GM12878 (cell line): ENCODE data around the gene AKAP1. TPM values are rescaled to one million over a fixed set of nuclear protein-coding genes. Genes with fewer than 3 reads are reported as not detected.

Experiments
- ATAC-seq: fragments of 200-7000 bp; cut with Tn5 transposase; 3 replicates; pipeline ENCODE4 v1.9.1; 2020; ENCODE audit warnings: mild to moderate bottlenecking, moderate library complexity
- BruUV-seq: library from RNA; stranded (reverse); fragments of 400-500 nt; replicated peaks from 2 replicates; lab custom pipeline; 2021; lab: Mats Ljungman, UMichigan
- CTCF ChIA-PET: fragments of 300-600 bp; sonication (Branson Sonifier 250); formaldehyde crosslinking; extraction: SDS; loops from one replicate; lab custom pipeline; 2021; ENCODE audit warnings: inconsistent platforms; lab: Yijun Ruan, JAX
- POLR2A ChIA-PET: fragments of 350-600 bp; formaldehyde crosslinking; extraction: SDS; loops from one replicate; lab custom pipeline; 2021; ENCODE audit warnings: inconsistent platforms; lab: Charles Lee
- RAD21 ChIA-PET: fragments of 300-600 bp; sonication (Branson Sonifier 250); formaldehyde crosslinking; loops from one replicate; lab custom pipeline; 2023; ENCODE audit warnings: antibody characterized with exemption; ENCODE audit not compliant: unreplicated experiment; lab: Charles Lee
- SMC1A ChIA-PET: fragments of 300-600 bp; sonication (Branson Sonifier 250); formaldehyde crosslinking; loops from one replicate; lab custom pipeline; 2023; ENCODE audit not compliant: unreplicated experiment, uncharacterized antibody; lab: Charles Lee
- DNase-seq: peaks from one replicate; pipeline ENCODE4 v3.0.0-alpha.2; 2011; ENCODE audit warnings: low read depth, low spot score
- FAIRE-seq: peaks from 3 replicates; lab custom pipeline; 2011; peaks lifted over from hg19 to GRCh38; lab: Jason Lieb, UNC
- H2AFZ ChIP-seq: 2 replicates; pipeline ENCODE4 v1.6.0; 2011; ENCODE audit warnings: low read depth, low read length, control low read depth; ENCODE audit not compliant: control insufficient read depth
- H3K27ac ChIP-seq: 2 replicates; pipeline ENCODE4 v1.5.1; 2011; ENCODE audit warnings: control low read depth; ENCODE audit not compliant: control insufficient read depth, insufficient read depth
- H3K27me3 ChIP-seq, 2 experiments: replicated peaks in 1 of 2; 2 replicates each; pipeline versions ENCODE4 v1.6.0 to v1.6.1; 2011; ENCODE audit warnings: low read length in 1 of 2; ENCODE audit not compliant: control insufficient read depth in 2 of 2, insufficient read depth in 2 of 2
- H3K36me3 ChIP-seq, 2 experiments: 2 replicates each; pipeline ENCODE4 v1.5.1; 2011; ENCODE audit warnings: low read length in 1 of 2; ENCODE audit not compliant: control insufficient read depth in 2 of 2, insufficient read depth in 2 of 2
- H3K4me1 ChIP-seq: 2 replicates; pipeline ENCODE4 v1.6.1; 2011; ENCODE audit warnings: mild to moderate bottlenecking, low read length, moderate library complexity, mixed read lengths; ENCODE audit not compliant: control insufficient read depth, insufficient read depth
- H3K4me2 ChIP-seq: 2 replicates; pipeline ENCODE4 v1.6.0; 2011; ENCODE audit warnings: control low read depth; ENCODE audit not compliant: control insufficient read depth, insufficient read depth
- H3K4me3 ChIP-seq: fragments of 200-600 bp; sonication (generic); 2 replicates; pipeline ENCODE4 v1.5.1; 2016
- H3K79me2 ChIP-seq: 2 replicates; pipeline ENCODE4 v1.6.0; 2011; ENCODE audit warnings: low read length; ENCODE audit not compliant: control insufficient read depth, insufficient read depth
- H3K9ac ChIP-seq: 2 replicates; pipeline ENCODE4 v1.8.0; 2011; ENCODE audit warnings: low read length, control low read depth, mixed read lengths; ENCODE audit not compliant: control insufficient read depth, insufficient read depth
- H3K9me3 ChIP-seq: replicated peaks from 3 replicates; pipeline ENCODE4 v1.5.1; 2011; ENCODE audit warnings: mild to moderate bottlenecking, low read length; ENCODE audit not compliant: control insufficient read depth, insufficient read depth
- H4K20me1 ChIP-seq: 2 replicates; pipeline ENCODE4 v1.6.0; 2011; ENCODE audit not compliant: control insufficient read depth, insufficient read depth
- CREM ChIP-seq: IDR thresholded peaks from 2 replicates; pipeline ENCODE4 v1.6.1; 2014; ENCODE audit warnings: antibody characterized with exemption, low read depth
- DPF2 ChIP-seq: fragments of 450-650 bp; IDR thresholded peaks from 2 replicates; pipeline ENCODE4 v1.6.1; 2017; ENCODE audit warnings: mild to moderate bottlenecking
- FOS ChIP-seq: IDR thresholded peaks from 3 replicates; pipeline ENCODE4 v1.6.1; 2011; ENCODE audit warnings: borderline replicate concordance; ENCODE audit not compliant: insufficient read length; ENCODE audit errors: extremely low read depth
- IKZF2 ChIP-seq, 2 experiments: fragments of 450-650 bp; IDR thresholded peaks; 2 replicates each; pipeline ENCODE4 v1.6.1; 2017; ENCODE audit warnings: mild to moderate bottlenecking in 2 of 2, moderate library complexity in 2 of 2
- MYC ChIP-seq: IDR thresholded peaks from 2 replicates; pipeline ENCODE4 v1.6.1; 2011; ENCODE audit warnings: mild to moderate bottlenecking, low read length, moderate library complexity, inconsistent platforms; ENCODE audit not compliant: insufficient read depth, insufficient replicate concordance, insufficient read length, severe bottlenecking
- RB1 ChIP-seq: fragments of 450-650 bp; formaldehyde crosslinking; IDR thresholded peaks from 2 replicates; pipeline ENCODE4 v1.6.1; 2017; ENCODE audit warnings: mild to moderate bottlenecking, borderline replicate concordance
- RBBP5 ChIP-seq: fragments of 200-600 bp; sonication (generic); conservative IDR thresholded peaks from 2 replicates; pipeline ENCODE4 v1.6.1; 2016
- SP1 ChIP-seq: IDR thresholded peaks from one replicate; pipeline ENCODE4 v1.6.1; 2011; ENCODE audit warnings: low read depth, low read length
- ZNF217 ChIP-seq: fragments of 450-650 bp; IDR thresholded peaks from 2 replicates; pipeline ENCODE4 v1.6.1; 2017; ENCODE audit warnings: antibody characterized with exemption, mild to moderate bottlenecking
- WGBS: methylation state at CpG from one replicate; pipeline ENCODE4 v1.1.6; 2016; ENCODE audit warnings: low lambda C conversion rate; ENCODE audit not compliant: insufficient replicate concordance, insufficient coverage; ENCODE audit errors: missing lambda C conversion rate; 5-methylcytosine and 5-hydroxymethylcytosine counted together
- in situ Hi-C: fragments of 300-500 bp; cut with MboI; formaldehyde crosslinking; loops from 9 replicates; pipeline ENCODE4 v1.14.3; 2018; ENCODE audit warnings: mixed read lengths
- intact Hi-C: fragments of 100-400 bp; cut with micrococcal nuclease; formaldehyde crosslinking; loops from one replicate; pipeline ENCODE4 v1.14.2; 2022; ENCODE audit not compliant: unreplicated experiment
- polyA plus RNA-seq, 11 experiments: library from polyadenylated mRNA; depleted of rRNA in 4 of 11; unstranded in 6 of 11; stranded (reverse) in 5 of 11; fragments of >200 nt; fragmentation: Nextera tagmentation in 4 of 11; fragmentation: Illumina TruSeq in 1 of 11; extraction: Ambion mirVana in 4 of 11; extraction: Trizol in 1 of 11; gene quantifications; 1 replicate in 1 of 11; 2 replicates in 10 of 11; pipeline versions ENCODE4 v1.2.1 to v1.2.3, GENCODE V29; 2011 to 2016; ENCODE audit warnings: inconsistent platforms in 2 of 11, missing spikeins in 2 of 11, low read depth in 1 of 11
- total RNA-seq, 4 experiments: library from RNA; depleted of rRNA in 3 of 4; stranded (reverse); fragments of >200 nt in 3 of 4; fragmentation: Illumina TruSeq in 1 of 4; extraction: Trizol in 1 of 4; gene quantifications; 2 replicates each; pipeline versions ENCODE4 v1.2.1 to v1.2.3, GENCODE V29; 2013 to 2021
- TF ChIP-seq, protein P1 (sequence below): fragments of 450-650 bp; formaldehyde crosslinking; IDR thresholded peaks from 2 replicates; pipeline ENCODE4 v1.4.0; 2020; ENCODE audit warnings: mild to moderate bottlenecking, moderate library complexity
- TF ChIP-seq, protein P2 (sequence below): fragments of 450-650 bp; IDR thresholded peaks from 2 replicates; pipeline ENCODE4 v1.6.1; 2018; ENCODE audit warnings: borderline replicate concordance, mild to moderate bottlenecking; ENCODE audit not compliant: partially characterized antibody
- TF ChIP-seq, protein P3 (sequence below): IDR thresholded peaks from 2 replicates; pipeline ENCODE4 v1.6.1; 2012; ENCODE audit warnings: low read depth, low read length, improper control_type of control experiment
- TF ChIP-seq, protein P4 (sequence below): fragments of 450-650 bp; IDR thresholded peaks from 2 replicates; pipeline ENCODE4 v1.6.1; 2016; ENCODE audit warnings: mild to moderate bottlenecking

AKAP1 gene
- total and polyA plus RNA-seq, 10 of the 15 experiments (the other 5 are each of a cell fraction or from before 2014, with no cell fraction given) = 11.9 to 50.5 (median 38.1) TPM

DNA sequence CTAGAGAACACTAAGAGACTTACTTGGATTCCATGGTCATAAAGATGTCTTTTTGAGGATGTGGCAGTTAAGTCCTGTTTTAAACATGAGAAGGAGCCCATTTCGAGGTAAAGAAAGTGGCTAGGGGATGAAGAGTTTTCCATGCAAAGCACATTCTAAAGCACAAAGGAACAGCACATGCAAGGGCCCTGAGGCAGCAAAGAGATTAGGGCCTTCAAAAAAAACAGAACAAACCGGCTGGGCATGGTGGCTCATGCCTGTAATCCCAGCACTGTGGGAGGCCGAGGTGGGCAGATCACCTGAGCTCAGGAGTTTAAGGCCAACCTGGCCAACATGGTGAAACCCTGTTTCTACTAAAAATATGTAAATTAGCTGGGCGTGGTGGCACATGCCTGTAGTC lies 79.8 kb downstream of the AKAP1 start:
- no TSS peak for BruUV-seq
- Histone ChIP-seq H3K4me1 (no peaks in the 10 kb centered on the region), H3K9ac (no peak overlapping the region), H3K27me3 (no peaks in the 10 kb centered on the region), H3K27ac (no peak overlapping the region), H3K4me3 (no peak overlapping the region), H4K20me1 (no peaks in the 10 kb centered on the region), H2AFZ (no peak overlapping the region), H3K9me3 (peaks cover 2% of the 10 kb centered on the region; the same call in 2 of the 3 replicates), H3K79me2 (no peaks in the 10 kb centered on the region), H3K36me3 (no peaks in the 10 kb centered on the region), H3K4me2 (no peak overlapping the region)
- WGBS = 34% methylated on average over 4 of the region's 4 CpGs
- intact Hi-C loops = no loop called here
- POLR2A ChIA-PET = no interaction called here
- SMC1A ChIA-PET = no interaction called here
- ATAC-seq = no peak
- CTCF ChIA-PET = interaction anchor here (1.1 kb wide), 1 partner anchor 36 kb away, joined by 3 read pairs; no protein-coding TSS in a partner anchor
- in situ Hi-C loops = no loop called here
- no peak for DNase-seq
- no peak for FAIRE-seq
- RAD21 ChIA-PET = no interaction called here
- TF ChIP-seq DPF2 = no peak
- no peak for TF ChIP-seq RB1
- no peak for TF ChIP-seq SP1
- no peak for TF ChIP-seq ZNF217
- no peak for TF ChIP-seq FOS
- TF ChIP-seq, protein P1, sequence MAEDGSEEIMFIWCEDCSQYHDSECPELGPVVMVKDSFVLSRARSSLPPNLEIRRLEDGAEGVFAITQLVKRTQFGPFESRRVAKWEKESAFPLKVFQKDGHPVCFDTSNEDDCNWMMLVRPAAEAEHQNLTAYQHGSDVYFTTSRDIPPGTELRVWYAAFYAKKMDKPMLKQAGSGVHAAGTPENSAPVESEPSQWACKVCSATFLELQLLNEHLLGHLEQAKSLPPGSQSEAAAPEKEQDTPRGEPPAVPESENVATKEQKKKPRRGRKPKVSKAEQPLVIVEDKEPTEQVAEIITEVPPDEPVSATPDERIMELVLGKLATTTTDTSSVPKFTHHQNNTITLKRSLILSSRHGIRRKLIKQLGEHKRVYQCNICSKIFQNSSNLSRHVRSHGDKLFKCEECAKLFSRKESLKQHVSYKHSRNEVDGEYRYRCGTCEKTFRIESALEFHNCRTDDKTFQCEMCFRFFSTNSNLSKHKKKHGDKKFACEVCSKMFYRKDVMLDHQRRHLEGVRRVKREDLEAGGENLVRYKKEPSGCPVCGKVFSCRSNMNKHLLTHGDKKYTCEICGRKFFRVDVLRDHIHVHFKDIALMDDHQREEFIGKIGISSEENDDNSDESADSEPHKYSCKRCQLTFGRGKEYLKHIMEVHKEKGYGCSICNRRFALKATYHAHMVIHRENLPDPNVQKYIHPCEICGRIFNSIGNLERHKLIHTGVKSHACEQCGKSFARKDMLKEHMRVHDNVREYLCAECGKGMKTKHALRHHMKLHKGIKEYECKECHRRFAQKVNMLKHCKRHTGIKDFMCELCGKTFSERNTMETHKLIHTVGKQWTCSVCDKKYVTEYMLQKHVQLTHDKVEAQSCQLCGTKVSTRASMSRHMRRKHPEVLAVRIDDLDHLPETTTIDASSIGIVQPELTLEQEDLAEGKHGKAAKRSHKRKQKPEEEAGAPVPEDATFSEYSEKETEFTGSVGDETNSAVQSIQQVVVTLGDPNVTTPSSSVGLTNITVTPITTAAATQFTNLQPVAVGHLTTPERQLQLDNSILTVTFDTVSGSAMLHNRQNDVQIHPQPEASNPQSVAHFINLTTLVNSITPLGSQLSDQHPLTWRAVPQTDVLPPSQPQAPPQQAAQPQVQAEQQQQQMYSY (CRISPR knock-in tag) = no peak
- TF ChIP-seq, protein P2, sequence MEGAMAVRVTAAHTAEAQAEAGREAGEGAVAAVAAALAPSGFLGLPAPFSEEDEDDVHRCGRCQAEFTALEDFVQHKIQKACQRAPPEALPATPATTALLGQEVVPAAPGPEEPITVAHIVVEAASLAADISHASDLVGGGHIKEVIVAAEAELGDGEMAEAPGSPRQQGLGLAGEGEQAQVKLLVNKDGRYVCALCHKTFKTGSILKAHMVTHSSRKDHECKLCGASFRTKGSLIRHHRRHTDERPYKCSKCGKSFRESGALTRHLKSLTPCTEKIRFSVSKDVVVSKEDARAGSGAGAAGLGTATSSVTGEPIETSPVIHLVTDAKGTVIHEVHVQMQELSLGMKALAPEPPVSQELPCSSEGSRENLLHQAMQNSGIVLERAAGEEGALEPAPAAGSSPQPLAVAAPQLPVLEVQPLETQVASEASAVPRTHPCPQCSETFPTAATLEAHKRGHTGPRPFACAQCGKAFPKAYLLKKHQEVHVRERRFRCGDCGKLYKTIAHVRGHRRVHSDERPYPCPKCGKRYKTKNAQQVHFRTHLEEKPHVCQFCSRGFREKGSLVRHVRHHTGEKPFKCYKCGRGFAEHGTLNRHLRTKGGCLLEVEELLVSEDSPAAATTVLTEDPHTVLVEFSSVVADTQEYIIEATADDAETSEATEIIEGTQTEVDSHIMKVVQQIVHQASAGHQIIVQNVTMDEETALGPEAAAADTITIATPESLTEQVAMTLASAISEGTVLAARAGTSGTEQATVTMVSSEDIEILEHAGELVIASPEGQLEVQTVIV = no peak
- TF ChIP-seq, protein P3, sequence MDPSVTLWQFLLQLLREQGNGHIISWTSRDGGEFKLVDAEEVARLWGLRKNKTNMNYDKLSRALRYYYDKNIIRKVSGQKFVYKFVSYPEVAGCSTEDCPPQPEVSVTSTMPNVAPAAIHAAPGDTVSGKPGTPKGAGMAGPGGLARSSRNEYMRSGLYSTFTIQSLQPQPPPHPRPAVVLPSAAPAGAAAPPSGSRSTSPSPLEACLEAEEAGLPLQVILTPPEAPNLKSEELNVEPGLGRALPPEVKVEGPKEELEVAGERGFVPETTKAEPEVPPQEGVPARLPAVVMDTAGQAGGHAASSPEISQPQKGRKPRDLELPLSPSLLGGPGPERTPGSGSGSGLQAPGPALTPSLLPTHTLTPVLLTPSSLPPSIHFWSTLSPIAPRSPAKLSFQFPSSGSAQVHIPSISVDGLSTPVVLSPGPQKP = no peak
- no peak for TF ChIP-seq IKZF2 (IDR thresholded peaks at IDR 0.05)
- no peak for TF ChIP-seq CREM
- TF ChIP-seq RBBP5 = no peak
- TF ChIP-seq, protein P4, sequence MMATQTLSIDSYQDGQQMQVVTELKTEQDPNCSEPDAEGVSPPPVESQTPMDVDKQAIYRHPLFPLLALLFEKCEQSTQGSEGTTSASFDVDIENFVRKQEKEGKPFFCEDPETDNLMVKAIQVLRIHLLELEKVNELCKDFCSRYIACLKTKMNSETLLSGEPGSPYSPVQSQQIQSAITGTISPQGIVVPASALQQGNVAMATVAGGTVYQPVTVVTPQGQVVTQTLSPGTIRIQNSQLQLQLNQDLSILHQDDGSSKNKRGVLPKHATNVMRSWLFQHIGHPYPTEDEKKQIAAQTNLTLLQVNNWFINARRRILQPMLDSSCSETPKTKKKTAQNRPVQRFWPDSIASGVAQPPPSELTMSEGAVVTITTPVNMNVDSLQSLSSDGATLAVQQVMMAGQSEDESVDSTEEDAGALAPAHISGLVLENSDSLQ = no peak
- no peak for TF ChIP-seq MYC
